Activated CD8-positive, alpha-beta T cell treated with anti-CD3 and anti-CD28 coated beads for 36 hours (primary cell): Measurements from ENCODE around the gene TREM2. TPM values are rescaled to one million over a fixed set of nuclear protein-coding genes. Genes with fewer than 3 reads are reported as not detected.

Experiments used
- ATAC-seq: fragments of 200-7000 bp; cut with Tn5 transposase; one replicate; pipeline ENCODE4 v1.10.0; 2021; ENCODE audit warnings: mild to moderate bottlenecking, moderate library complexity
- CTCF ChIA-PET: fragments of 350-600 bp; sonication (Branson Sonifier 250); formaldehyde crosslinking; loops from one replicate; lab custom pipeline; 2021; ENCODE audit warnings: antibody characterized with exemption; lab: Charles Lee
- POLR2A ChIA-PET: fragments of 350-600 bp; sonication (Branson Sonifier 250); formaldehyde crosslinking; loops from one replicate; lab custom pipeline; 2021; ENCODE audit warnings: antibody characterized with exemption; lab: Charles Lee
- DNase-seq: peaks from one replicate; pipeline ENCODE4 v3.0.0-alpha.2; 2020
- H3K27ac Mint-ChIP-seq: one replicate; pipeline ENCODE4 v1.8.0; 2021; ENCODE audit warnings: mild to moderate bottlenecking, mixed read lengths
- H3K27me3 Mint-ChIP-seq: one replicate; pipeline ENCODE4 v1.8.0; 2021; ENCODE audit warnings: mixed read lengths
- H3K36me3 Mint-ChIP-seq: one replicate; pipeline ENCODE4 v1.8.0; 2021; ENCODE audit warnings: low read depth, mixed read lengths
- H3K4me1 Mint-ChIP-seq: one replicate; pipeline ENCODE4 v1.8.0; 2021; ENCODE audit warnings: low read depth, mixed read lengths
- H3K4me3 Mint-ChIP-seq: one replicate; pipeline ENCODE4 v1.8.0; 2021; ENCODE audit warnings: mild to moderate bottlenecking, moderate library complexity, mixed read lengths
- H3K9me3 Mint-ChIP-seq: one replicate; pipeline ENCODE4 v1.8.0; 2021; ENCODE audit warnings: mixed read lengths
- CTCF ChIP-seq: fragments of 200-600 bp; IDR thresholded peaks from one replicate; pipeline ENCODE4 v1.8.0; 2022; ENCODE audit warnings: antibody characterized with exemption, mild to moderate bottlenecking
- intact Hi-C: fragments of 100-400 bp; cut with micrococcal nuclease; formaldehyde crosslinking; loops from one replicate; pipeline ENCODE4 v1.10.0; 2022
- total RNA-seq, 2 experiments: library from RNA; stranded (reverse); gene quantifications; one replicate each; pipeline ENCODE4 v1.2.3, GENCODE V29; 2021

Gene TREM2
- total RNA-seq, 2 experiments from 2014 or later, result not detected

- Mint-ChIP-seq H3K4me3 (no peak overlapping the region), H3K4me1 (no peaks in the 10 kb centered on the region), H3K27me3 (no peaks in the 10 kb centered on the region), H3K27ac (no peak overlapping the region), H3K9me3 (no peaks in the 10 kb centered on the region), H3K36me3 (no peaks in the 10 kb centered on the region)
- no peak for ATAC-seq
- no peak for TF ChIP-seq CTCF
- POLR2A ChIA-PET, result no interaction called here
- DNase-seq, result no peak
- CTCF ChIA-PET, result no interaction called here
- intact Hi-C loops, result no loop called here
Observed at GRCh38 chr6:41156771-41157170, 6.1 kb downstream of the TREM2 start.

DNA sequence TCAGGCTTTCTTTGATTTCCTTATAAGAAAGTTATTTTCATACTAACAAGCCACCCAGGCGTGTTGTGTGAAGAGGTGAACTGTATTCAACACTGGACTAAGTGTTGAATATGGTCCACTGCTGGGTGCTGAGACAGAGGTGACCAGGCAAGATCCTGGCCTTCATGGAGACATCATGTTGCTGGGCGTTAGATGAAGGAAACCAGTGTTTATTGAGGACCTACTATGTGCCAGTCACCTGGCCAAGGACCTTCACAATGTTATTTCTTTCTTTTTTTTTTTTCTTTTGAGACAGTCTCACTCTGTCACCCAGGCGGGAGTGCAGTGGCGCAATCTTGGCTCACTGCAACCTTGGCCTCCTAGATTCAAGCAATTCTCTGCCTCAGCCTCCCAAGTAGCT is 6.9 kb downstream of the TREM2 start:
- ChIA-PET POLR2A (no interaction called here), CTCF (no interaction called here)
- Mint-ChIP-seq H3K27ac (no peak overlapping the region), H3K9me3 (no peaks in the 10 kb centered on the region), H3K27me3 (no peaks in the 10 kb centered on the region), H3K4me3 (no peak overlapping the region), H3K4me1 (no peaks in the 10 kb centered on the region), H3K36me3 (no peaks in the 10 kb centered on the region)
- no peak for TF ChIP-seq CTCF
- no peak for ATAC-seq
- no peak for DNase-seq
- intact Hi-C loops, result no loop called here

DNA sequence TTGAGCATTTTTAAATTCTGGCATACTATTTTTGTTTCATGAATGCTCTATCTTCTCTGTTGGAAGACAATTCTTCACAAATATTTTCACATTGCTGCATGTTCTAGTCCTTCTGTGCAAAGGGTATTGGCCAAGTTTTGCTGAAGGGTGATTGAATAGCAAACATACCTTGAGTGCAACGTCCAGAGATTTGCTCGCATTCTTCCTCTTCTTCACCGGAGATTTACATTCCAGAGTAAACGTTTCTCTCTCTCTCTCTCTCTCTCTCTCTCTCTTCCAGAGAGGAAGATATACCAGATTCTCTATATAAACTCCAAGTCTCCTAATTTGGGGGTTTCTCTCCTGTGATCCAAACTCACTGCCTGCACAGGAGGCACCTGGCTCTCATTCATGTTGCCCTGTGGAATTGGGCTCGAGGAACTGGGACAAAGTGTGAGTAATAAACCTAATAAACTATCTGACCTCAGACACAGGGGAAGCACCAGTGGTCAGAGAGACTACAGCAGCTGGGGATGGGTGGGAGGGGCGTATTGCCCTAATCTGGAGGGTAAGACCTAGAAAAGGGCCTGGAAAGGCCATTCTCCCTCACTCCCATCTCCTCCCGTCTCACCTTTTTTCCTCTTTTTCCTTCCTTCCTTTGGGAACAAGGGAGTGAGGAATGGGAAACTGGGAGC is 7.6 kb downstream of the TREM2 start:
- H3K27me3 Mint-ChIP-seq, result no peaks in the 10 kb centered on the region
- H3K4me3 Mint-ChIP-seq, result no peak overlapping the region
- no peaks in the 10 kb centered on the region for H3K36me3 Mint-ChIP-seq
- H3K27ac Mint-ChIP-seq, result no peak overlapping the region
- ChIA-PET POLR2A (no interaction called here), CTCF (interaction anchor here (1.0 kb wide), 1 partner anchor 27 kb away, joined by 3 read pairs; no protein-coding TSS in a partner anchor)
- TF ChIP-seq CTCF, result no peak
- no peak for DNase-seq
- no peaks in the 10 kb centered on the region for H3K4me1 Mint-ChIP-seq
- H3K9me3 Mint-ChIP-seq, result no peaks in the 10 kb centered on the region
- intact Hi-C loops, result no loop called here
- no peak for ATAC-seq

GRCh38 chr6:41153992-41154625 is 8.8 kb downstream of the TREM2 start, which contains the start of gene TREML1:
Gene TREML1, minus strand, starts transcription at chr6:41154347. Its CDS starts 59 bp downstream, at chr6:41154288.
- Mint-ChIP-seq H3K27ac (no peak within 1 kb of the TSS), H3K9me3 (no peaks in the 10 kb centered on the region), H3K4me3 (no peak within 1 kb of the TSS), H3K36me3 (no peaks in the 10 kb centered on the region), H3K27me3 (no peaks in the 10 kb centered on the region), H3K4me1 (no peaks in the 10 kb centered on the region)
- ATAC-seq, result no peak
- intact Hi-C loops, result no loop called here
- no peak for DNase-seq
- ChIA-PET CTCF (interaction anchor here (1.0 kb wide), 1 partner anchor 28 kb away, joined by 3 read pairs; no protein-coding TSS in a partner anchor), POLR2A (no interaction called here)
- TF ChIP-seq CTCF, result no peak

- Mint-ChIP-seq H3K36me3 (no peaks in the 10 kb centered on the region), H3K4me1 (no peaks in the 10 kb centered on the region), H3K4me3 (no peak overlapping the region), H3K9me3 (no peaks in the 10 kb centered on the region), H3K27me3 (no peaks in the 10 kb centered on the region), H3K27ac (no peak overlapping the region)
- DNase-seq (no peak), ATAC-seq (no peak)
- TF ChIP-seq CTCF, result no peak
- ChIA-PET CTCF (no interaction called here), POLR2A (no interaction called here)
- intact Hi-C loops, result no loop called here
Observed at GRCh38 chr6:41153451-41153850, 9.5 kb downstream of the TREM2 start.
